ENCODE results near the gene CNGB1.

GRCh38 chr16:58002416-58002800 is 31.5 kb upstream of the CNGB1 start:
- TF ChIP-seq CTCF (IDR thresholded peaks at IDR 0.05): no peak
- TF ChIP-seq POLR2A (IDR thresholded peaks at IDR 0.05): no peak

Measured in prostate gland (tissue), 2 donors.